SK-N-SH (cell line): Measurements from ENCODE around the gene CPA4.

Experiments used
- CHD2 ChIP-seq: fragments of 150-350 bp; IDR thresholded peaks from 2 replicates; pipeline ENCODE4 v1.6.1; 2018; ENCODE audit warnings: low read length; ENCODE audit not compliant: partially characterized antibody
- GABPA ChIP-seq: IDR thresholded peaks from 2 replicates; pipeline ENCODE4 v1.4.0; 2012; ENCODE audit warnings: low read depth, mild to moderate bottlenecking
- JUND ChIP-seq: IDR thresholded peaks from 2 replicates; pipeline ENCODE4 v1.4.0; 2012
- MEF2A ChIP-seq: IDR thresholded peaks from 2 replicates; pipeline ENCODE4 v1.4.0; 2012; ENCODE audit warnings: low read depth, borderline replicate concordance
- MXI1 ChIP-seq: IDR thresholded peaks from 2 replicates; pipeline ENCODE4 v1.6.1; 2012; ENCODE audit warnings: mild to moderate bottlenecking, low read depth, low read length, improper control_type of control experiment
- RCOR1 ChIP-seq: fragments of 150-350 bp; IDR thresholded peaks from 2 replicates; pipeline ENCODE4 v1.6.1; 2017; ENCODE audit warnings: antibody characterized with exemption, low read length
- SMC3 ChIP-seq: IDR thresholded peaks from 2 replicates; pipeline ENCODE4 v1.6.1; 2012; ENCODE audit warnings: low read depth, low read length, improper control_type of control experiment
- YY1 ChIP-seq: IDR thresholded peaks from 2 replicates; pipeline ENCODE4 v1.4.0; 2012; ENCODE audit warnings: low read depth, mild to moderate bottlenecking
- TF ChIP-seq, protein P1 (sequence below): fragments of 150-350 bp; IDR thresholded peaks from 2 replicates; pipeline ENCODE4 v1.6.1; 2017; ENCODE audit warnings: antibody characterized with exemption, low read length, low read depth, borderline replicate concordance
- TF ChIP-seq, protein P2 (sequence below): IDR thresholded peaks from 2 replicates; pipeline ENCODE4 v1.4.0; 2012; ENCODE audit warnings: low read depth
- TF ChIP-seq, protein P3 (sequence below): fragments of 200-600 bp; sonication (generic); IDR thresholded peaks from 2 replicates; pipeline ENCODE4 v1.6.1; 2017; ENCODE audit warnings: antibody characterized with exemption, mild to moderate bottlenecking, moderate library complexity

DNA sequence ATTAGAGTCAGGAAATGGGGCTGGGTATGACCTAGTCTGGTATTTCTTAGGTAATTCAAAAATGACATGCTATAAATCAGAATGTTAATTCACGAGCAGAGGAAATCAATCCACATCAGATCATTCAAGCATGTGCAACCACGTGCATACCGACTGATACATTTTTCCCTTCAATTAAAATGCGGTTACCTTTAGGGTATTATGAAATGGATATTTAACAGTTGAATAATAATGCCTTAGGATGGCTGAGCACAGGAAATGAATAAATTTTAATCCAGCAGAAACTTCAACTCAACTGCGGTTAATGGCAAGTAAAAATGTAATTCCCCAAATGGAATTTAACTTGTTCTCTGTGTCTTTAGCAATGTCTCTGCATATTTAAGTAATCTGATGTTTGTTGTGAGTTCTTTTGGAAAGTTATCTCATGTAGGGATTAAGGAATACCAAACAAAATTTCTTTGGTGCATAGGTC is 17.1 kb upstream of the CPA4 start:
- TF ChIP-seq SMC3 (no peak), MXI1 (no peak), YY1 (no peak), CHD2 (no peak), RCOR1 (no peak), MEF2A (no peak), GABPA (no peak), JUND (no peak)
- TF ChIP-seq, protein P1, sequence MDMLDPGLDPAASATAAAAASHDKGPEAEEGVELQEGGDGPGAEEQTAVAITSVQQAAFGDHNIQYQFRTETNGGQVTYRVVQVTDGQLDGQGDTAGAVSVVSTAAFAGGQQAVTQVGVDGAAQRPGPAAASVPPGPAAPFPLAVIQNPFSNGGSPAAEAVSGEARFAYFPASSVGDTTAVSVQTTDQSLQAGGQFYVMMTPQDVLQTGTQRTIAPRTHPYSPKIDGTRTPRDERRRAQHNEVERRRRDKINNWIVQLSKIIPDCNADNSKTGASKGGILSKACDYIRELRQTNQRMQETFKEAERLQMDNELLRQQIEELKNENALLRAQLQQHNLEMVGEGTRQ, result no peak
- TF ChIP-seq, protein P2, sequence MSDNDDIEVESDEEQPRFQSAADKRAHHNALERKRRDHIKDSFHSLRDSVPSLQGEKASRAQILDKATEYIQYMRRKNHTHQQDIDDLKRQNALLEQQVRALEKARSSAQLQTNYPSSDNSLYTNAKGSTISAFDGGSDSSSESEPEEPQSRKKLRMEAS, result no peak
- TF ChIP-seq, protein P3, sequence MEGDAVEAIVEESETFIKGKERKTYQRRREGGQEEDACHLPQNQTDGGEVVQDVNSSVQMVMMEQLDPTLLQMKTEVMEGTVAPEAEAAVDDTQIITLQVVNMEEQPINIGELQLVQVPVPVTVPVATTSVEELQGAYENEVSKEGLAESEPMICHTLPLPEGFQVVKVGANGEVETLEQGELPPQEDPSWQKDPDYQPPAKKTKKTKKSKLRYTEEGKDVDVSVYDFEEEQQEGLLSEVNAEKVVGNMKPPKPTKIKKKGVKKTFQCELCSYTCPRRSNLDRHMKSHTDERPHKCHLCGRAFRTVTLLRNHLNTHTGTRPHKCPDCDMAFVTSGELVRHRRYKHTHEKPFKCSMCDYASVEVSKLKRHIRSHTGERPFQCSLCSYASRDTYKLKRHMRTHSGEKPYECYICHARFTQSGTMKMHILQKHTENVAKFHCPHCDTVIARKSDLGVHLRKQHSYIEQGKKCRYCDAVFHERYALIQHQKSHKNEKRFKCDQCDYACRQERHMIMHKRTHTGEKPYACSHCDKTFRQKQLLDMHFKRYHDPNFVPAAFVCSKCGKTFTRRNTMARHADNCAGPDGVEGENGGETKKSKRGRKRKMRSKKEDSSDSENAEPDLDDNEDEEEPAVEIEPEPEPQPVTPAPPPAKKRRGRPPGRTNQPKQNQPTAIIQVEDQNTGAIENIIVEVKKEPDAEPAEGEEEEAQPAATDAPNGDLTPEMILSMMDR, result no peak
